IMR-90 (cell line): ENCODE data around the gene NDUFAF7. TPM values are rescaled to one million over a fixed set of nuclear protein-coding genes. Genes with fewer than 3 reads are reported as not detected.
A peak's percentile ranks its signal among the peaks of the same experiment; 100 is the strongest.

Source experiments
- ATAC-seq: fragments of 200-7000 bp; cut with Tn5 transposase; 2 replicates; pipeline ENCODE4 v1.9.1; 2020; ENCODE audit warnings: low read depth, mild to moderate bottlenecking, moderate library complexity
- BruUV-seq: library from RNA; stranded (reverse); fragments of 400-500 nt; replicated peaks from 2 replicates; lab custom pipeline; 2021; lab: Mats Ljungman, UMichigan
- CTCF ChIA-PET: fragments of 300-600 bp; formaldehyde crosslinking; extraction: SDS; loops from one replicate; lab custom pipeline; 2021; ENCODE audit warnings: antibody characterized with exemption; lab: Yijun Ruan, JAX
- POLR2A ChIA-PET: fragments of 300-600 bp; sonication (Branson Sonifier 250); formaldehyde crosslinking; loops from one replicate; lab custom pipeline; 2022; ENCODE audit warnings: antibody characterized with exemption; ENCODE audit not compliant: unreplicated experiment; lab: Charles Lee
- DNase-seq: peaks from one replicate; pipeline ENCODE4 v3.0.0; 2013
- H2AFZ ChIP-seq: replicated peaks from 2 replicates; pipeline ENCODE3; 2013; ENCODE audit warnings: low read length, mild to moderate bottlenecking; ENCODE audit not compliant: poor library complexity
- H2AK5ac ChIP-seq: 2 replicates; pipeline ENCODE4 v1.6.1; 2013; ENCODE audit warnings: low read depth, low read length, inconsistent platforms
- H2AK9ac ChIP-seq: replicated peaks from 2 replicates; pipeline ENCODE3; 2013; ENCODE audit warnings: mild to moderate bottlenecking, low read depth, low read length, moderate library complexity; ENCODE audit not compliant: poor library complexity
- H2BK120ac ChIP-seq: 2 replicates; pipeline ENCODE4 v1.6.1; 2013; ENCODE audit warnings: low read depth, low read length, inconsistent platforms
- H2BK15ac ChIP-seq: 3 replicates; pipeline ENCODE4 v1.6.1; 2013; ENCODE audit warnings: low read depth, low read length, inconsistent platforms
- H2BK20ac ChIP-seq: 2 replicates; pipeline ENCODE4 v1.6.1; 2013; ENCODE audit warnings: low read depth, mild to moderate bottlenecking, inconsistent platforms, low read length, moderate library complexity
- H2BK5ac ChIP-seq: 2 replicates; pipeline ENCODE4 v1.6.1; 2013; ENCODE audit warnings: mild to moderate bottlenecking, low read depth, low read length, inconsistent platforms; ENCODE audit not compliant: poor library complexity, severe bottlenecking
- H3K14ac ChIP-seq: replicated peaks from 2 replicates; pipeline ENCODE4 v1.6.1; 2013; ENCODE audit warnings: low read depth, low read length, inconsistent platforms
- H3K18ac ChIP-seq: 2 replicates; pipeline ENCODE4 v1.6.1; 2013; ENCODE audit warnings: low read depth, low read length, control low read depth
- H3K23ac ChIP-seq: 2 replicates; pipeline ENCODE4 v1.6.1; 2013; ENCODE audit warnings: low read depth, low read length, inconsistent platforms
- H3K27ac ChIP-seq: 2 replicates; pipeline ENCODE4 v1.5.1; 2013; ENCODE audit warnings: mild to moderate bottlenecking, control low read depth, low read length; ENCODE audit not compliant: insufficient read depth
- H3K27me3 ChIP-seq: 2 replicates; pipeline ENCODE4 v1.6.1; 2013; ENCODE audit warnings: low read length; ENCODE audit not compliant: control insufficient read depth, insufficient read depth
- H3K36me3 ChIP-seq: 2 replicates; pipeline ENCODE4 v1.6.1; 2013; ENCODE audit warnings: low read length, mixed read lengths; ENCODE audit not compliant: control insufficient read depth, insufficient read depth
- H3K4ac ChIP-seq: 2 replicates; pipeline ENCODE4 v1.6.1; 2013; ENCODE audit warnings: low read depth, low read length, inconsistent platforms
- H3K4me1 ChIP-seq: 2 replicates; pipeline ENCODE4 v1.6.1; 2013; ENCODE audit warnings: low read length, mixed read lengths; ENCODE audit not compliant: control insufficient read depth, insufficient read depth
- H3K4me2 ChIP-seq: 2 replicates; pipeline ENCODE4 v1.6.1; 2013; ENCODE audit warnings: low read depth, mild to moderate bottlenecking, control low read depth, low read length, moderate library complexity
- H3K4me3 ChIP-seq: 2 replicates; pipeline ENCODE4 v1.5.1; 2013; ENCODE audit warnings: low read depth, mild to moderate bottlenecking, control low read depth, low read length, moderate library complexity; ENCODE audit not compliant: insufficient read depth
- H3K56ac ChIP-seq: 2 replicates; pipeline ENCODE4 v1.6.1; 2013; ENCODE audit warnings: low read length, inconsistent platforms; ENCODE audit not compliant: insufficient read depth; ENCODE audit errors: extremely low read depth
- H3K79me1 ChIP-seq, 2 experiments: 2 replicates each; pipeline ENCODE4 v1.6.1; 2013; ENCODE audit warnings: low read length in 2 of 2, inconsistent platforms in 1 of 2, low read depth in 1 of 2
- H3K9ac ChIP-seq: 2 replicates; pipeline ENCODE4 v1.6.1; 2013; ENCODE audit warnings: low read depth, low read length, control low read depth
- H3K9me1 ChIP-seq: 2 replicates; pipeline ENCODE4 v1.6.1; 2013; ENCODE audit warnings: low read length, inconsistent platforms; ENCODE audit not compliant: insufficient read depth
- H3K9me3 ChIP-seq: 2 replicates; pipeline ENCODE4 v1.6.1; 2013; ENCODE audit warnings: low read length; ENCODE audit not compliant: control insufficient read depth, insufficient read depth
- H4K20me1 ChIP-seq: 2 replicates; pipeline ENCODE4 v1.6.1; 2013; ENCODE audit warnings: low read length, inconsistent platforms; ENCODE audit not compliant: insufficient read depth
- H4K5ac ChIP-seq: 2 replicates; pipeline ENCODE4 v1.6.1; 2013; ENCODE audit warnings: mild to moderate bottlenecking, low read depth, low read length, control low read depth
- H4K8ac ChIP-seq, 2 experiments: 2 replicates each; pipeline ENCODE4 v1.6.1; 2013; ENCODE audit warnings: low read depth in 2 of 2, low read length in 2 of 2, control low read depth in 1 of 2, inconsistent platforms in 1 of 2
- H4K91ac ChIP-seq: 2 replicates; pipeline ENCODE4 v1.6.1; 2013; ENCODE audit warnings: low read depth, low read length, inconsistent platforms; ENCODE audit not compliant: insufficient read depth
- CEBPB ChIP-seq: IDR thresholded peaks from 2 replicates; pipeline ENCODE4 v1.6.1; 2012; ENCODE audit warnings: low read depth, low read length, improper control_type of control experiment
- MXI1 ChIP-seq: IDR thresholded peaks from 2 replicates; pipeline ENCODE4 v1.6.1; 2012; ENCODE audit warnings: low read depth, mild to moderate bottlenecking, low read length, moderate library complexity, borderline replicate concordance
- POLR2A ChIP-seq: IDR thresholded peaks from 2 replicates; pipeline ENCODE4 v1.6.1; 2012; ENCODE audit warnings: mild to moderate bottlenecking, low read depth, low read length
- RFX5 ChIP-seq: IDR thresholded peaks from 2 replicates; pipeline ENCODE4 v1.8.0; 2012; ENCODE audit warnings: low read depth, mild to moderate bottlenecking, low read length, moderate library complexity
- WGBS, 2 experiments: methylation state at CpG; one replicate each; pipeline versions ENCODE4 v1.1.5 to v1.1.7; 2013; ENCODE audit warnings: missing lambda C conversion rate in 2 of 2; ENCODE audit not compliant: insufficient read length in 1 of 2; ENCODE audit errors: extremely low coverage in 2 of 2; 5-methylcytosine and 5-hydroxymethylcytosine counted together
- dilution Hi-C: fragments of 300-500 bp; cut with HindIII; formaldehyde crosslinking; loops from one replicate; pipeline ENCODE4 v1.14.3; 2018; ENCODE audit warnings: low sequenced_read_pairs; ENCODE audit not compliant: unreplicated experiment
- in situ Hi-C: fragments of 300-500 bp; cut with MboI; formaldehyde crosslinking; loops from 3 replicates; pipeline ENCODE4 v1.14.3; 2019; ENCODE audit warnings: low sequenced_read_pairs, inconsistent platforms, mixed read lengths
- intact Hi-C: fragments of 100-400 bp; cut with micrococcal nuclease; formaldehyde crosslinking; loops from 2 replicates; pipeline ENCODE4 v1.10.0; 2022
- polyA plus RNA-seq, 3 experiments: library from polyadenylated mRNA; depleted of rRNA; stranded (reverse); fragments of >200 nt; gene quantifications; 2 replicates each; pipeline ENCODE4 v1.2.3, GENCODE V29; 2012; ENCODE audit warnings: low replicate concordance in 1 of 3
- total RNA-seq: library from RNA; depleted of rRNA; stranded (reverse); fragments of >200 nt; gene quantifications from 2 replicates; pipeline ENCODE4 v1.2.3, GENCODE V29; 2012
- TF ChIP-seq, protein P1 (sequence below): fragments of 150-350 bp; IDR thresholded peaks from 2 replicates; pipeline ENCODE4 v1.6.1; 2017; ENCODE audit warnings: mild to moderate bottlenecking, antibody characterized with exemption, low read length, low read depth

The NDUFAF7 gene
- total and polyA plus RNA-seq, 2 of the 4 experiments (the other 2 are of a cell fraction): 9.9 to 17.4 TPM

DNA sequence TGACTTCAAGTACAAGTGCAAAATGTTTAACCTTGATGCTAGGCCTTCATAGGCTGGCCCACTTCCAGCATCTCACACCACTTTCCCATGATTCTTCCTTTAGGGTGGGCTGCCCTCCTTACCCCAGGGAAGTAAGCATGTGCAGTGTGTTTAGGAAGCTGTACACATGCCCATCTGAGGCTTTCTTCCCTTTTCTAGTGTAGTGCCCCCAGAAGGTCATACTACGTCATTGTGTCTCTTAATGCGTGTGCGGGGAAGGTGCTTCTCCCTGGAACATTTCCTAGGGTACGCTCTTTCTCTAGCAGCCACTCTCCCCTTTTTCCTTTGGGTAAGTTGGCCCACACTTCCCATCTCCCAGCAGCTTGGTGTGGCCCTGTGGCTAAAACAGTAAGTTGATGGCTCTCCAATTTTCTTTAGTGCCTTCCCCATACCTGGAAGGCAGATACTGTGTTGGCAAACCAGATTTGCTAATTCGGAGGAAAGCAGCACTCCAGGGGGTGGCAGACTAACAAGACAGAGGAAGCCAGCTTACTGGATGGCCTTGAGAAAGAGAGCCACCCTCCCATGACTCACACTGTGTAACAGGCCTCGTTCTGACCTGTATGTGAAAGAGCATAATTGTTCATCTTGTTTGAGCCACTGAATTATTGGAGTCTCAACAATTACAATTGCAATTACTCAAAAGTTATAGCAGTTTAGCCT lies 41.9 kb upstream of the NDUFAF7 start (continued):
- TF ChIP-seq, protein P1, sequence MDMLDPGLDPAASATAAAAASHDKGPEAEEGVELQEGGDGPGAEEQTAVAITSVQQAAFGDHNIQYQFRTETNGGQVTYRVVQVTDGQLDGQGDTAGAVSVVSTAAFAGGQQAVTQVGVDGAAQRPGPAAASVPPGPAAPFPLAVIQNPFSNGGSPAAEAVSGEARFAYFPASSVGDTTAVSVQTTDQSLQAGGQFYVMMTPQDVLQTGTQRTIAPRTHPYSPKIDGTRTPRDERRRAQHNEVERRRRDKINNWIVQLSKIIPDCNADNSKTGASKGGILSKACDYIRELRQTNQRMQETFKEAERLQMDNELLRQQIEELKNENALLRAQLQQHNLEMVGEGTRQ: no peak

DNA sequence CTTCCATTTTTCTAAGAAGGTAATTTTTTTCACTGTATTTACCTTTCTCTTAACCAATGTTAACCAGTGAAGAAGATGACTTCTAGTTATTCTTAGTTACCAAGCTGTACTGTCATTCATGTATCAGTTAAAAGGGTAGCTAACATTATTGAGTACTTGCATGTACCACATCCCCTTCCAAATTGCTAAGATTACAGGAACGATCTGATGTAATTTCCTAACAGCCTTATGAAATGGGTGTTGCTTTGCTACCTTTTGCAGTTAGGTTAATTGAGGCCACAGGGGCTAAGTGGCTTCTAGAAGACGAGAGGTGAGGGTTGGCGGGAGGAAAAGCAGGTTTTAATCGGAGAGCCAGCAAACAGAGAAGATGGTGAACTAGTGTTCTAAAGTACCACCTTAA lies 41.2 kb upstream of the NDUFAF7 start:
- H3K27ac ChIP-seq: no peak overlapping the region
- no CpG with 5 or more reads among the region's 4 CpGs for WGBS, 2 experiments

More for the DNA sequence above, 41.2 kb upstream of the NDUFAF7 start:
- Histone ChIP-seq H4K20me1 (no peaks in the 10 kb centered on the region), H3K4ac (no peak overlapping the region), H4K8ac (no peak overlapping the region), H2AK5ac (no peak overlapping the region), H3K18ac (no peak overlapping the region), H2BK20ac (0 out of 2 replicates have a peak overlapping the region, but pooled peaks have one; percentile 6), H2BK120ac (no peak overlapping the region), H3K4me1 (peaks cover 2% of the 10 kb centered on the region), H2AK9ac (no peak overlapping the region), H3K23ac (0 out of 2 replicates have a peak overlapping the region, but pooled peaks have one; percentile 13), H3K4me3 (no peak overlapping the region), H2AFZ (no peak overlapping the region), H3K14ac (no peak overlapping the region), H3K4me2 (no peak overlapping the region), H2BK15ac (no peak overlapping the region), H3K36me3 (no peaks in the 10 kb centered on the region), H3K79me1 (no peaks in the 10 kb centered on the region), H3K9me1 (peaks cover 3% of the 10 kb centered on the region; the same call in 1 of the 2 replicates), H3K9me3 (no peaks in the 10 kb centered on the region), H4K91ac (no peak overlapping the region), H3K56ac (no peak overlapping the region), H3K9ac (no peak overlapping the region), H3K27me3 (no peaks in the 10 kb centered on the region; the same call in none of the 2 replicates), H2BK5ac (no peak overlapping the region), H4K5ac (no peak overlapping the region)
- ChIA-PET CTCF (no interaction called here), POLR2A (no interaction called here)
- in situ Hi-C loops: no loop called here
- ATAC-seq (no peak), DNase-seq (no peak)
- no peak for TF ChIP-seq RFX5
- no peak for TF ChIP-seq POLR2A
- no peak for TF ChIP-seq CEBPB
- no peak for TF ChIP-seq MXI1
- no TSS peak for BruUV-seq
- dilution Hi-C loops: no loop called here
- intact Hi-C loops: no loop called here
